HCT116 (cell line): ENCODE data around the gene CBL.

Experiments
- EZH2phosphoT487 ChIP-seq: fragments of 200-600 bp; IDR thresholded peaks from 2 replicates; pipeline ENCODE4 v1.6.1; 2018; ENCODE audit warnings: antibody characterized with exemption, borderline replicate concordance
- JUND ChIP-seq: IDR thresholded peaks from 2 replicates; pipeline ENCODE4 v1.6.1; 2012
- TF ChIP-seq, protein P1 (sequence below), 3 experiments: fragments of 200-600 bp in 1 of 3; sonication (generic) in 1 of 3; IDR thresholded peaks in 2 of 3; conservative IDR thresholded peaks in 1 of 3; 2 replicates each; pipeline ENCODE4 v1.5.1; 2012 to 2017; ENCODE audit warnings: low read depth in 2 of 3, low read length in 2 of 3, antibody characterized with exemption in 1 of 3, borderline replicate concordance in 1 of 3, control low read depth in 1 of 3, mild to moderate bottlenecking in 1 of 3, mixed read lengths in 1 of 3, mixed run types in 1 of 3, moderate library complexity in 1 of 3; ENCODE audit not compliant: insufficient read depth in 1 of 3
- TF ChIP-seq, protein P2 (sequence below): IDR thresholded peaks from 2 replicates; pipeline ENCODE4 v1.6.1; 2012

DNA sequence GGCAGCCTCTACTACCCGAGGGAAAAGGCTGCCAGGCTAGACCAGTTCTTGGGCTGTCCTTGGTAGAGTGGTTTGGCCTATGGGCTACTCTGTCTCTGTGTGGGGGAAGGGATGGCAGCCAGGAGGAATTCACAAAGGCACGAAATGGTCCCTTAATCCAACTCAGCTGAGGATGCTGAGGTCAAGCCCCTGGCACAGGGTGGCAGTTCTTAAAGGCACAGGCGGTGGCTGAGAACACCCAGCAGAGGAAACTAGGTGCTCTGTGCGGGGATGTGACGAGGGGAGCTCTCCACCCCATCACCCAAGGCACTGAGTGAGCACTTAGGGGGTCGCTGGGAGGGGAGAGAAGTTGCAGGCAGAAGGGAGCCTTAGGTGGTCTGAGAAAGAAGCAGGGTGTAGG is 140.5 kb downstream of the CBL start, which contains the start of gene MFRP:
- TF ChIP-seq, protein P1, sequence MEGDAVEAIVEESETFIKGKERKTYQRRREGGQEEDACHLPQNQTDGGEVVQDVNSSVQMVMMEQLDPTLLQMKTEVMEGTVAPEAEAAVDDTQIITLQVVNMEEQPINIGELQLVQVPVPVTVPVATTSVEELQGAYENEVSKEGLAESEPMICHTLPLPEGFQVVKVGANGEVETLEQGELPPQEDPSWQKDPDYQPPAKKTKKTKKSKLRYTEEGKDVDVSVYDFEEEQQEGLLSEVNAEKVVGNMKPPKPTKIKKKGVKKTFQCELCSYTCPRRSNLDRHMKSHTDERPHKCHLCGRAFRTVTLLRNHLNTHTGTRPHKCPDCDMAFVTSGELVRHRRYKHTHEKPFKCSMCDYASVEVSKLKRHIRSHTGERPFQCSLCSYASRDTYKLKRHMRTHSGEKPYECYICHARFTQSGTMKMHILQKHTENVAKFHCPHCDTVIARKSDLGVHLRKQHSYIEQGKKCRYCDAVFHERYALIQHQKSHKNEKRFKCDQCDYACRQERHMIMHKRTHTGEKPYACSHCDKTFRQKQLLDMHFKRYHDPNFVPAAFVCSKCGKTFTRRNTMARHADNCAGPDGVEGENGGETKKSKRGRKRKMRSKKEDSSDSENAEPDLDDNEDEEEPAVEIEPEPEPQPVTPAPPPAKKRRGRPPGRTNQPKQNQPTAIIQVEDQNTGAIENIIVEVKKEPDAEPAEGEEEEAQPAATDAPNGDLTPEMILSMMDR (IDR thresholded peaks at IDR 0.05 in 2 of 3, conservative IDR thresholded peaks at IDR 0.05 in 1 of 3; ENCODE audit: borderline replicate concordance in 1 of 3, insufficient read depth in 1 of 3, low read depth in 2 of 3, low read length in 2 of 3) = no peak
- TF ChIP-seq JUND (no peak), EZH2phosphoT487 (no peak)
- TF ChIP-seq, protein P2, sequence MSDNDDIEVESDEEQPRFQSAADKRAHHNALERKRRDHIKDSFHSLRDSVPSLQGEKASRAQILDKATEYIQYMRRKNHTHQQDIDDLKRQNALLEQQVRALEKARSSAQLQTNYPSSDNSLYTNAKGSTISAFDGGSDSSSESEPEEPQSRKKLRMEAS = no peak
